H9 (cell line): ENCODE data around the gene SEMA5A. TPM values are rescaled to one million over a fixed set of nuclear protein-coding genes. Genes with fewer than 3 reads are reported as not detected.

Experiments
- DNase-seq: peaks from one replicate; pipeline ENCODE4 v3.0.0-alpha.2; 2017
- H2AFZ ChIP-seq: one replicate; pipeline ENCODE4 v1.6.1; 2013; ENCODE audit warnings: mild to moderate bottlenecking, low read length, control low read depth, moderate library complexity
- H2AK5ac ChIP-seq: 2 replicates; pipeline ENCODE4 v1.6.1; 2013; ENCODE audit warnings: low read length, control low read depth, mixed read lengths; ENCODE audit not compliant: insufficient read length
- H2BK120ac ChIP-seq: one replicate; pipeline ENCODE4 v1.6.1; 2013; ENCODE audit warnings: low read depth, mild to moderate bottlenecking, low read length, control low read depth, inconsistent platforms; ENCODE audit not compliant: poor library complexity, severe bottlenecking
- H2BK12ac ChIP-seq: 2 replicates; pipeline ENCODE4 v1.6.1; 2013; ENCODE audit warnings: low read length, control low read depth, mixed read lengths, low read depth; ENCODE audit not compliant: insufficient read length
- H2BK15ac ChIP-seq: 2 replicates; pipeline ENCODE4 v1.6.1; 2013; ENCODE audit warnings: low read depth, low read length, control low read depth
- H2BK20ac ChIP-seq: one replicate; pipeline ENCODE4 v1.6.1; 2013; ENCODE audit warnings: low read depth, mild to moderate bottlenecking, low read length, control low read depth, inconsistent platforms; ENCODE audit not compliant: poor library complexity, severe bottlenecking
- H2BK5ac ChIP-seq: 2 replicates; pipeline ENCODE4 v1.6.1; 2013; ENCODE audit warnings: low read length, control low read depth, mixed read lengths; ENCODE audit not compliant: insufficient read length
- H3K14ac ChIP-seq: 2 replicates; pipeline ENCODE4 v1.6.1; 2013; ENCODE audit warnings: low read length, control low read depth; ENCODE audit not compliant: insufficient read depth
- H3K18ac ChIP-seq: 2 replicates; pipeline ENCODE4 v1.6.1; 2013; ENCODE audit warnings: low read depth, mild to moderate bottlenecking, mixed read lengths, low read length, control low read depth; ENCODE audit not compliant: insufficient read length
- H3K23ac ChIP-seq: 2 replicates; pipeline ENCODE4 v1.6.1; 2013; ENCODE audit warnings: low read length, control low read depth, mixed read lengths, low read depth; ENCODE audit not compliant: insufficient read length
- H3K23me2 ChIP-seq: 2 replicates; pipeline ENCODE4 v1.6.1; 2013; ENCODE audit warnings: low read depth, mild to moderate bottlenecking, mixed read lengths, low read length, control low read depth; ENCODE audit not compliant: insufficient read length, poor library complexity, severe bottlenecking
- H3K27ac ChIP-seq: 2 replicates; pipeline ENCODE4 v1.5.1; 2013; ENCODE audit warnings: low read length, control low read depth, mixed read lengths, low read depth; ENCODE audit not compliant: insufficient read length
- H3K27me3 ChIP-seq: 2 replicates; pipeline ENCODE4 v1.6.1; 2013; ENCODE audit warnings: low read length, control low read depth, inconsistent platforms; ENCODE audit not compliant: insufficient read depth
- H3K4ac ChIP-seq: 2 replicates; pipeline ENCODE4 v1.6.1; 2013; ENCODE audit warnings: low read depth, mild to moderate bottlenecking, control low read depth, inconsistent platforms, low read length, moderate library complexity
- H3K4me1 ChIP-seq: 2 replicates; pipeline ENCODE4 v1.6.1; 2013; ENCODE audit warnings: low read length, control low read depth, inconsistent platforms; ENCODE audit not compliant: insufficient read depth
- H3K4me2 ChIP-seq: 2 replicates; pipeline ENCODE4 v1.6.1; 2013; ENCODE audit warnings: low read length, control low read depth, mixed read lengths; ENCODE audit not compliant: insufficient read length, insufficient read depth
- H3K56ac ChIP-seq: 2 replicates; pipeline ENCODE4 v1.6.1; 2013; ENCODE audit warnings: low read depth, mild to moderate bottlenecking, mixed read lengths, low read length, control low read depth; ENCODE audit not compliant: insufficient read length
- H3K79me1 ChIP-seq: 2 replicates; pipeline ENCODE4 v1.6.1; 2013; ENCODE audit warnings: low read depth, mild to moderate bottlenecking, moderate library complexity, low read length, control low read depth, inconsistent platforms; ENCODE audit not compliant: insufficient read depth, poor library complexity, severe bottlenecking
- H3K79me2 ChIP-seq: 2 replicates; pipeline ENCODE4 v1.6.1; 2013; ENCODE audit warnings: low read length, control low read depth, inconsistent platforms; ENCODE audit not compliant: insufficient read depth
- H3K9ac ChIP-seq: 2 replicates; pipeline ENCODE4 v1.6.1; 2013; ENCODE audit warnings: low read length, control low read depth, mixed read lengths; ENCODE audit not compliant: insufficient read length; ENCODE audit errors: extremely low read depth
- H3K9me3 ChIP-seq: one replicate; pipeline ENCODE4 v1.6.1; 2013; ENCODE audit warnings: low read depth, low read length, inconsistent platforms; ENCODE audit not compliant: control insufficient read depth
- H3T11ph ChIP-seq: one replicate; pipeline ENCODE4 v1.6.1; 2013; ENCODE audit warnings: mild to moderate bottlenecking, low read length, control low read depth, inconsistent platforms
- H4K20me1 ChIP-seq: one replicate; pipeline ENCODE4 v1.6.1; 2013; ENCODE audit not compliant: control insufficient read depth, insufficient read length, insufficient read depth
- H4K5ac ChIP-seq: 2 replicates; pipeline ENCODE4 v1.6.1; 2013; ENCODE audit warnings: low read depth, mild to moderate bottlenecking, mixed read lengths, low read length, control low read depth; ENCODE audit not compliant: insufficient read length
- H4K8ac ChIP-seq: replicated peaks from 2 replicates; pipeline ENCODE4 v1.6.1; 2013; ENCODE audit warnings: low read length, control low read depth, mixed read lengths, low read depth; ENCODE audit not compliant: insufficient read length
- H4K91ac ChIP-seq: 2 replicates; pipeline ENCODE4 v1.6.1; 2013; ENCODE audit warnings: low read depth, mild to moderate bottlenecking, moderate library complexity, mixed read lengths, low read length, control low read depth; ENCODE audit not compliant: insufficient read length
- H3K27ac Mint-ChIP-seq, 3 experiments: 2 replicates in 2 of 3; 3 replicates in 1 of 3; pipeline ENCODE4 v1.8.0; 2020 to 2021; ENCODE audit warnings: mixed read lengths in 3 of 3, mild to moderate bottlenecking in 1 of 3, moderate library complexity in 1 of 3
- H3K27me3 Mint-ChIP-seq: 2 replicates; pipeline ENCODE4 v1.8.0; 2021; ENCODE audit warnings: low read depth, mild to moderate bottlenecking, moderate library complexity, mixed read lengths
- H3K36me3 Mint-ChIP-seq, 3 experiments: 2 replicates in 2 of 3; 3 replicates in 1 of 3; pipeline ENCODE4 v1.8.0; 2020 to 2021; ENCODE audit warnings: low read depth in 3 of 3, mixed read lengths in 3 of 3; ENCODE audit not compliant: insufficient read depth in 1 of 3
- H3K4me1 Mint-ChIP-seq, 2 experiments: 2 replicates each; pipeline ENCODE4 v1.8.0; 2020; ENCODE audit warnings: mixed read lengths in 2 of 2
- H3K4me3 Mint-ChIP-seq, 2 experiments: 2 replicates in 1 of 2; 3 replicates in 1 of 2; pipeline ENCODE4 v1.8.0; 2020 to 2021; ENCODE audit warnings: mild to moderate bottlenecking in 2 of 2, mixed read lengths in 2 of 2, moderate library complexity in 1 of 2
- H3K9me3 Mint-ChIP-seq, 2 experiments: 2 replicates in 1 of 2; 3 replicates in 1 of 2; pipeline ENCODE4 v1.8.0; 2020; ENCODE audit warnings: mild to moderate bottlenecking in 2 of 2, mixed read lengths in 2 of 2, moderate library complexity in 1 of 2
- CTCF ChIP-seq: fragments of 200-600 bp; sonication (generic); conservative IDR thresholded peaks from 3 replicates; pipeline ENCODE4 v1.8.0; 2021; ENCODE audit warnings: antibody characterized with exemption, mild to moderate bottlenecking
- WGBS: extraction: QIAGEN DNeasy Blood & Tissue Kit; methylation state at CpG from one replicate; pipeline ENCODE4 v1.1.7; 2013; ENCODE audit warnings: missing lambda C conversion rate, low lambda C conversion rate, mixed read lengths; ENCODE audit not compliant: insufficient read length; ENCODE audit errors: extremely low coverage; 5-methylcytosine and 5-hydroxymethylcytosine counted together
- total RNA-seq: library from RNA; stranded (reverse); gene quantifications from 2 replicates; pipeline ENCODE4 v1.2.1, GENCODE V29; 2021

SEMA5A gene
- total RNA-seq, 1 experiment from 2014 or later: 4.3 TPM

DNA sequence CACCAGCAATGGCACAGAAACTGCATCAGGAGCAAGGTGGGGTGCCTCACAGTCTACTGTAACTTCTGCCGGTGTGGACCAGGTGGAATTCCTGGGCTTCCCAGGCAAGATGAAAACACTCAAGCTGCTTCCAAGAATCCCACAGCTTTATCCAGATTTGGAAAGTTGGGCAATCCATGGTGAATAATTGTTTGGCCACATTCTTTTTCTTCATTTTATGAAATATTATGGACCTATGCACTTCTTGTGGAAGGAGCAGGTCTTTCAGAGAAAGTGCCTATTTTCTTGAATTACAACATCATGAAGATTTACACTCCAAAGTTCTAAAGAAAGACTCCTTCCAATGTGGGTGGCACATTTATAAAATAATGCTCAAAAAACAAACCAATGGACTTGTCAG is 503.6 kb downstream of the SEMA5A start:
- H4K91ac ChIP-seq: no peak overlapping the region
- no peak overlapping the region for H2AFZ ChIP-seq
- Mint-ChIP-seq H3K36me3 (peaks cover 0 to 10% (median 6%) of the 10 kb centered on the region in 3 experiments; a peak in 3 of 7 replicates), H3K4me1 (peaks cover 16 to 20% of the 10 kb centered on the region in 2 experiments), H3K4me3 (no peak overlapping the region), H3K27ac (no peak overlapping the region), H3K9me3 (no peaks in the 10 kb centered on the region), H3K27me3 (peaks cover 20% of the 10 kb centered on the region)
- no peak overlapping the region for H2AK5ac ChIP-seq
- no peak overlapping the region for H3K4me2 ChIP-seq
- WGBS: no CpG with 5 or more reads among the region's 1 CpG
- no peaks in the 10 kb centered on the region for H4K20me1 ChIP-seq
- no peak overlapping the region for H3T11ph ChIP-seq
- H2BK120ac ChIP-seq: no peak overlapping the region
- H3K9me3 ChIP-seq: no peaks in the 10 kb centered on the region
- no peaks in the 10 kb centered on the region for H3K27me3 ChIP-seq
- no peaks in the 10 kb centered on the region for H3K79me1 ChIP-seq
- no peak overlapping the region for H3K23ac ChIP-seq
- no peaks in the 10 kb centered on the region for H3K23me2 ChIP-seq
- no peak overlapping the region for H3K9ac ChIP-seq
- H3K4ac ChIP-seq: no peak overlapping the region
- TF ChIP-seq CTCF: no peak
- no peak overlapping the region for H3K14ac ChIP-seq
- H4K5ac ChIP-seq: no peak overlapping the region
- DNase-seq: no peak
- H3K18ac ChIP-seq: no peak overlapping the region
- H2BK5ac ChIP-seq: no peak overlapping the region
- H2BK15ac ChIP-seq: no peak overlapping the region
- H3K27ac ChIP-seq: no peak overlapping the region
- H3K4me1 ChIP-seq: no peaks in the 10 kb centered on the region; the same call in 1 of the 2 replicates
- no peaks in the 10 kb centered on the region for H3K79me2 ChIP-seq
- H4K8ac ChIP-seq: no peak overlapping the region
- no peak overlapping the region for H2BK12ac ChIP-seq
- no peak overlapping the region for H2BK20ac ChIP-seq
- H3K56ac ChIP-seq: no peak overlapping the region
